NCI-H2196 treated with DMSO at 0.1 percent for 48 hours (cell line): ENCODE results near the gene CYRIA.

Experiments used
- DNase-seq: peaks from one replicate; lab custom pipeline; 2025; ENCODE audit not compliant: unreplicated experiment; lab: John Stamatoyannopoulos, UW

Gene CYRIA

DNA sequence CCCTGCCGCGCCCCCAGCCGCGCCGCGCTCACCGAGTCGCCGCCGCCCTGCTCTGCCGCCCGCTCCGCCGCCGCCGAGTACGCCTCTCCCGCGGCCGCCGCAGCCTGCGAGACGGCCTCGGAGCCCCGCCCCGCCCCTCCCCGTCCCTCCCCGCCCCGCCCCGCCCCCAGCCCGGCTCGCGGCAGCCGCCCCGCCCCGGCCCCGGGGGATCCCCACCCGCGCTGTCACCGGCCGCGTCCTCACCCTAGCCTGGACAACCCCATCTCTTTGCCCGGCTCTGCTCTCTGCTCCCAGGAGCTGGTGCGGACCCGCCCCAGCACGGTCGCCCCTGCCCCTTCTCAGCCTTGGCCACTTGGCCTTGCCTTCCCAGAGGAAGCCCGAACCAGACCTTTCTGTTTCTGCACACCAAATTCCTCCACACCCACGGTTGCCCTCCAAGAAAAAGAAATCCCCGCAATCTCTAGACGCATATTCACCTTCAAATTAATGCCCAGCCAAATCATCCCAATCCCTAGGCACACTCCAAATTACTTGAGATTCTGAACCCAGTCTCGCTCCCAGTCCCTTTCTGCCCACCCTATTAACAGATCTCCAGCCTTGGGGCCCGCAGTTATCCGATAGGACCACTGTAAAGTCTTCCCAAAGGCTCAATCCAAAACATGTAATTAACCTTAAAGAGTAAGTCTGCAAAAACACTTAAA lies at the start of gene CYRIA:
CYRIA (minus strand) TSS at position 87 of the 701 bp plus-strand sequence. CDS start 77,715 bp downstream, outside the sequence.
- DNase-seq: no peak

DNA sequence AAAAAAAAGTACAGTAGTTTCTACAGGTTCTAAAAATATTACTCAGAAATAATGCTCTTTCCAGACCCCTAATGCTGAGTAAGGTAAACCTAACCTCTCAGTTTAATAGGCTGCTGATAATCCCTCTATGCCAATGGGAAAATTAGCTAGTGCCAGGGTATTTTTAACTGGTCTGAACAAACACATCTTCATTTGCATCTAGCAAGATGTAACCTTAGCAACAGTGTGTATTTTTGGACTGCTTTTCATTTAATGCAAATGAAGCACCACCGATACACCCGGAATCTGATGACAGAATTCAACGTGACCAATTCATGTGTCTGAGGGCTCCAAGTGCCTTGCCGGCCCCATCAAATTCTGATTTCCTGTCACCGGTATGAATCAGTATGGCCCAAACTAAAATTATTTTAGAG lies 47.4 kb upstream of the CYRIA start:
- no peak for DNase-seq

DNA sequence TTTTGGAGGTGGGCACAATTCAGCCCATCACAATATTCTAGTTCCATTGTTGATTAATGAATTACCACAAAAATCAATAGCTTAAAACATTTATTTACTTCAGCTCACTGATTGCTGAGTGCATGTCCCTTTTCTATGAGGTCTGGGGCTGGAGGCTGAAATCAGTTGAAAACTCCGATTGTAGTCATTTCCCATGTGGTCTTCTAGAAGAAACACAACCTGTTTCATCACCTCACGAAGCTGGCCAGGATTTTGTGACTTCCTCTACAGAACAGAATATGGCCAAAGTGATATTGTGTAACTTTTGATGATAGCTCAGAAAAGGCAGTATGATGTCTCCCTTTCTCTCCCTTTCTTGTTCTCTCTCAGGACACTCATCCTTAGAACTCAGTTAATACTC lies 44.1 kb upstream of the CYRIA start:
- no peak for DNase-seq

DNA sequence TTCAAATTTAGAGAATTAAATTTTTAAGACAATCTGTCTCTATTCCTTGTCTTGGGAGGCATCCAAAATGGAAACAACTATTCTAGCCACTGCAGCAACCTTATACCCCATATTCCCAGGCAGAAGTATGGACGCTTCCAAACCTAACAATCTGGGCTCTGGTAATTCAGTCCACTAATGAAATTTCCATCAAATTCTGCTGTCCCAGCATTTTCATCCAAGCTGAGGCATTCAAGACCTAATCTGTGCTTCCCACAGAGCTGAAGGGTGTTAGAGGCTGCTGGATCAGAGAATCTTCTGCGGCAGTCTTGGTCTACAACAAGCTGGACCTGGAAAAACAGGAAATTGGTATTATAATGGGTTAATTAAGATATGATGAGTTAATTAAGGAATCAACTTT lies 42.5 kb upstream of the CYRIA start:
- no peak for DNase-seq

DNA sequence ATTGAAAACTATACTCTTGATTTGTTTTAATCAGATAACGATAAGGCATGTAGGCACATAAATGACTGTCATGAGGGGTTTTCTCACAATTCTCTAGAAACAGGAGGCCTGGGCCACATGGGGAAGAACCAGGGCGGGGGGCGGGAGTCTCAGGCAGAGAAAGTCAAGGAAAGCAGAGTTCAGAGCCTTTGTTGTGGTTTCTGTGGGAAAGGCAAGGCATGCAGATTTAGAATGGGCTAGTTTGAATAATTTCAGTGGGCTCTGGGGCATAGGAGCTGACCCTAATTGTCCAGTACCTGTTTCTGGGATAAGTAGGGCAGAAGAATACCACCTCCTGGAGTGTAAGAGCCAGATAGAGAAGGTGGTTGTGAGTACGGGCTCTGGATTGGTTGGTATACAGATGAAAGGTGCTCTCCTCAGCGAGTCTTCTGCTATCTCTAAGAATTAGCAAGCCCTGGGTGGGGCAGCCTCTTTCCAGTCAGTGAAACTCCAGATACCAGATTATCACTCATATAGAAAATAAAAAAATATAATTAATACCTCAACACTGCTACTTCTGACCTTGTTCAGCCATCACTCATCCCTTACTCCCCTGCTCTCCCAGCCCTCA lies 41.5 kb upstream of the CYRIA start:
- DNase-seq: no peak

DNA sequence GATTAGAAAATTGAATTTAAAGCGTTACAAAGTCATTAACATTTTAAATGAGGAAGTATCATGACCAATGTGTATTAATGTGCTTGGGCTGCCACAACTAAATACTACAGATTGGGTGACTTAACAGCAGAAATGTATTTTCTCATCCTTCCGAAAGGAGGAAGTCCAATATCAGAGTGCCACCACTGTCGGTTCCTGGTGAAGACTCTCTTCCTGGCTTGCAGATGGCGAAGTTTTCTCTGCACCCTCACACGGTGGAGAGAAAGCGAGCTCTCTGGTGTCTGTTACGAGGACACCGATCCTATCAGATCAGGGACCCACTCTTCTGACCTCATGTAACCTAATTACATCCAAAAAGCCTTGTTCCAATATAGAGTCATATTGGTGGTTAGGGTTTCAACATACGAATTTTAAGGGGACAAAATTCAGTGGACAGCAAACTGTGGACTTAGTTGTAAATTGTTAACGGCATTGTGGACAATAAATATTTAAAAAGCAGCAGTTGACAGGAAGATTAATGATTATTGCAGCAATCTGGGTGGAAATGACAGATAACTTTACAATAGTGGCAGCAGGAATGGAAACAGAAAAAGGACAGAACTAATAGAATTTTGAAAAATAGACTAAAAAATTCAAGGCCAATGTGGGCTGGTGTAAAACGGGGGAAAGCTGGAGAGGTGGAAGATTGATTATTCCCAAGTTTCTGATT lies 35.1 kb upstream of the CYRIA start:
- no peak for DNase-seq

DNA sequence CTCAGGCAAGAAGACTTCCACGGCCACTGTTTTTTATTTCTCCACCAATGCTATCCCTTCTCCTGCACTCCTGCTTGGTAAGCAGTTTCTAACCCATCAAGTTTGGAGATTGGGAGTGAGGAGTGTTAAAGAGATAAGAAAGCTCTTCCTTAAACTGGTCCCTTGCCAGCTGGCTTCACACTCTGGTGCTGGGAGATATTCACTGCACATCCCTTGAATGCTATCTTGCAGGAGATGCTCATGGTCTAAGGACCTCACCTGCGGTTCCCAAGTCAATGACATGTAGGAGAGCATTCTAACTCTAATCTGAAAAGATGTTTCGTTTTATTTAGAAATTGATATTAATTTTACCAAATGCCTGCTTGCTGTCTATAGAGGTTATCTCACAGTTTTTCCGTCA lies 28.2 kb upstream of the CYRIA start:
- no peak for DNase-seq

DNA sequence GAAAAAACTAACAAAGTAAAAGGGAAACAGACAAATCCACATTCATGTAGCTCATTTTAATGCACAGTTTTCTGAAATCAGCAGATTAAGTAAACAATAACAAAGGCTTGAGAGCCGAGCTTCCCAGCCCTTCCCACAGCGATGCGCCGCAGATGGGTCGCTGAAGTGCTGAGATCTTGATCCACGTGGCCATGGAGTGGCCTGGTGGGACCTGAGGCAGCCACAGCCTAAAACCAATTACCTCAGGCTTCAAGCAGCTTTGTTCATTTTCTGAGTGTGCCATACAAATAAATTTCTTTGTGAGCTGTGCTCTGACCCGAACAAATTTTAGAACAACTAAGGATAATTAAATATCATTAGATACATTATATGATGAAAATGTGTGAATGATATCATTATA lies 25.6 kb upstream of the CYRIA start:
- no peak for DNase-seq

DNA sequence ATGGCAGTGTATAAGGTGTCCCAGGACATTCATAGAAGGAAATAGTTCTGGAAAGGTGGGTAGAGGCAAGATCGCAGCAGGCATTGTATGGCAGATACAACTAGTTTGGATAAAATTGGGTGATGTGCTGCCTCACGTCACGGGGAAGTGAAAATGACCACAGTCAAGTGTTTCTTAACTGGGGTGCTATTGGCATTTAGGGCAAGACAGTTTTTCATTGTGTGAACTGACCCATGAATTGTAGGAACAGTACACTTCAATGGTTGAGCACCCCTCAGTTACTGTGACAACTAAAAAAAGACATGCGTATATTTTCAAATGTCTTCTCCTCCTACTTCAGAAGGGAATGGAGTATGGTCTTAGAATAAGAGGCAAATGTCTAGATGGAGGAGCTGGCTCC lies 22.3 kb upstream of the CYRIA start:
- no peak for DNase-seq

DNA sequence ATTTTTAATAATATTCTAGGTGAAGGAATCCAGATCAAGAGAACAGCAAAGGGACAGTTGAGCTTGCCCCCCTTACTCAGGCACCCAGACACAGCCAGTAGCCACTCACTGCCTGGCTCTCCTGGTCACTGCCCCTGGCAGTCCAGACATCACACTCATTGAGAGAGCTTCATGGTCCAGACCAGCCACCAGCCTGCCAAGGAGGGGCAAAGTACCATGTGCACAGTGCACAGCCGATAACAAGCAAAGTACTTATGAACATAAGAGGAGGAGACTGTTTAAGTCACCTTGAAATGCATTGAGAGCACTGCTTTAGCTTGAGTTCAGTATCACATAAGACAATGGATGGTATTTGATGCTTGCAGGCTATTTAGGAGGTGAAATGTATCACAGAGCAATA lies 21.6 kb upstream of the CYRIA start:
- DNase-seq: no peak

DNA sequence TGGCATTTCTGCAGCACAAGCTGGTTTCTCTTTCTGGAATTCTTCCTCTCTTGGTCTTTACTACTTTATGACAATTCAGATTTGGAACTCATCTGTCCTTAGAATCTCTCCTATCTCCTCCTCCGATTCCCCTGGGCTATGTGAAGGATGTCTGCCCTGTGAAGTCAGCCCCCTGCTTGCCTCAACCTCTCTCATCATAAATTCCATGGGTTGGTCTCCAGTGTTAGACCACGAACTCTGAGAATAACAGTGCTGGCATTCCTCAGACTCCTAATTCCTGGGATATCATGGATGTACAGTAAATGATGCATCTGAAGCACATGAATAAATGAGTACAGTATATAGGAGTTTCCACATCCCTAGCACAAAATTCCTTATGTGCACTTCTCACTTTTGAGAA lies 21.0 kb upstream of the CYRIA start:
- DNase-seq: no peak

DNA sequence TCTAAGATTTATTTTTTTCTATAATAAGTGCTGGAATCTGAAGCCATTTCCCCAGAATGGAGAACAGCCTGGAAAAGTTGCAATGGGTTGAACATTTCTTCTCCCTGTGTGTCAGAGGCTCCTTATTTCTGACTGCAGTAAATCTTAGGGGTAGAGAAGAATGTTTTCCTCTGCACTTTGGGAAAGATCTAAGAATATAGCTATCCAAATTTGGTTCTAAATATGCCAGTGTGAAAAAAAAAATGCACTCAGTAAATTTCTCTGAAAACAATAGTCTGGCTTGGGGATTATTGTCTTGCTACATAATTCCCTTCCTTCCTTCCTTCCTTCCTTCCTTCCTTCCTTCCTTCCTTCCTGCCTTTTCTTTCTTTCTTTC lies 19.7 kb upstream of the CYRIA start:
- no peak for DNase-seq

DNA sequence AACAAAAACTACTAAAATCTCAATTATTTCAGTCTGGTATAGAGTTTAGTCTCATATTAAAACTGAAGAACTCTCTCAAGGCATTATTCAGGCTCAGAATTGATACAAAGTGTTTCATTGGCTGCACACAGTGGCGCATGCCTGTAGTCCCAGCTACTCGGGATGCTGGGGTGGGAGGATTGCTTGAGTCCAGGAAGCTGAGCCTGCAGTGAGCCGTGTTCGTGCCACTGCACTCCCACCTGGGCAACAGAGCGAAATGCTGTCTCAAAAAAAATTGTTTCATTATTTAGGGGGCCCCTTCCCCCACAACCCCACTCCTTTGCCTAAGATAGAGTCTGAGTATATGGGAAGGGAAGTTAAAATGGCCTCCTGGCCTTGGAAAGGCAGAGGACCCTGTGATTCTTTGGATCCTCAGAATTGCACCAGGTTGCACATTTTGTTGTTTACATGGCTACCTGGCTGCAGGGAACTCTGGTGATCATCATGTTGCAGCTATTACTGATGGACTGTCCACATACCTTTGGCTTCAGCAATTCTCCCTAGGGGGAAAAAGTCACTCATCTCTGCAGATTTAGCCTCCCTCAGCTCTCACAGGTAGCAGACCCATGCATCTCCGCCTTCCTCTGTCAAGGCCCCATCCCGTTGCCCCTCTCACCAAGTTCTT lies 19.2 kb upstream of the CYRIA start:
- DNase-seq: no peak

DNA sequence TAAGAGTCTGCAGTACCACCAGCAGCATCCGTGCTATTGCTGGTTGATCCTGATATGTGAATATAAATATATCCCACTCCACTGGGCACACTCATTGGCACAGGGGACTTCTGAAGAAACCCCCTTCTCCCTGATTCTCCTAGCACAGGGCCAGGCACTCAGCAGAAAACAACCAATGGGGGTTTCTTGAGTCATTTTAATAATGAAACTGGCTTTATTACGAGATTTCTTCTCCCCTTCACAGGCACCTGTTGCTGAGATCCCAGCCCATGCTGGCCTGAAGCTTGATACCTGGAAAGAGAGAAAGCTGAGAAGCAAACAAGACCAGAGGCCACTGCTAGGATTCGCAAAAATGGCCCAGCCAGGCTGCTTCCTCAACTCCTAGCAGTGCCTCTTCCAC lies 17.9 kb upstream of the CYRIA start:
- no peak for DNase-seq

DNA sequence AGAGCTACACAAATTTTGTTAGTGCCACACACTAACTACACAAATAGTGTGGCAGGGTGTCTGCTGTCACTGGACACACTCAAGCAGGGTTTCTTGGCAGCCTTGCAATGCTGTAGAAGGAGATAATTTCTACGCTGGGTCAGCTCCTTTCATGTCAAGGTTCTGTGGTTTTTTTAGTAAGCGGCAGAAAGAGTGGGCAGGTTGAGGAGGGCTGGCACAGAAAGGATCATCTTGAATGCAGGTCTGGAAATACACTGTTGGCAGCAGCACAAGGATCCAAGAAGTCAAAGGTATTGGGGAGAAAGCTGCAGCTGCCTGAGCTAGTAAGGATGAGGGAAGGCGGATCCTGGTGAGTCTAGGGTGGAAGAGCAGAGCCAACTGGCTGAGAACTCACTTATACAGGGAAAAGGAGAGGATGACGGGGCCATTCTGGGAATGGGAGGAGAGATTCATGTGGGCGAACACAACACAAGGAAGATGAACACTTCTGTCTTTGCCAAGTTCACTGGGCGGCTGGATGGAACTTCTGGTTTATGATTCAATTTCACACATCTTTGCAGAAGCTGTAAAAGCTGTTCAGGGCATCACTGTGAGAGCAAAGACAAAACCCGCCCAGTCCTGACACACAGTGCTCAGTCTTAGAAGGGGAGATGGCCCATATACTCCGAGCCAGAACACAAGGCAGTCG lies 16.9 kb upstream of the CYRIA start:
- DNase-seq: no peak

DNA sequence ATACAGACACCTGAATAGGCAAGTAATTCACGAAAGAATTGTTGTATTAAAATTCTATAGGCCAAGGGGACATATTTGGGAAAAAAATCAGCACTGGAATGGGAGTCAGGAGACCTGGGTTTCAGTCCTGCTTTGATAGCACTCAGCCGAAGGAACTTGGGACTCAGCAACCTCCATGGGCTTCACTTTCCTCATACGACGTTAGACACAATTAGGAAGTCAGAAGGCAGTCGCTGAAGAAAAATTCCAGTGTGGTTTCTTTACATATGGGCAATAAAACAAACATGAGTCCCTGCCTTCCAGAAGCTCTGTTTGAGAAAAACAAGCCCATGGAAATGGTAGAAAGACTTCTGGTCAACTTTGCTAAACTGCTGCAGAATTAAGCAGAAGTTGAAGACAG lies 15.1 kb upstream of the CYRIA start:
- no peak for DNase-seq

DNA sequence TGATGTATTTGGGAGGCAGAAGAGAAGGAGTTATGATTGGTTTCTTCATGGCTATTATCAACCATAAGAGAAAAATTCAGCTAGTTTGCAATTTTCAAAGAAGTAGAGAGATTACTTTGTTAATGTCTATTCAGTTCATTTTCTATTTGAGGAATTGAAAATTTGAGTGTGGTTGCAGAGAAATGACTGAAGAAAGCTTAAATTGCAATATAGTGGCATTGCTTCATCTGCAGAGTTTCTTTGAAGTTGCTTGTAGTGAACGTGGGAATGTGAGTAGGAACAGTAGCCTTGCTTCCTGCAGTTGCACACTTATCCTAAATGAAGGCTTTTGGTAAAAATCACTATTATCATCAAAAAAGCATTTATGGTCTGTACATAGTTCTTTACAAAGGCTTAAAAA lies 14.7 kb upstream of the CYRIA start:
- no peak for DNase-seq

DNA sequence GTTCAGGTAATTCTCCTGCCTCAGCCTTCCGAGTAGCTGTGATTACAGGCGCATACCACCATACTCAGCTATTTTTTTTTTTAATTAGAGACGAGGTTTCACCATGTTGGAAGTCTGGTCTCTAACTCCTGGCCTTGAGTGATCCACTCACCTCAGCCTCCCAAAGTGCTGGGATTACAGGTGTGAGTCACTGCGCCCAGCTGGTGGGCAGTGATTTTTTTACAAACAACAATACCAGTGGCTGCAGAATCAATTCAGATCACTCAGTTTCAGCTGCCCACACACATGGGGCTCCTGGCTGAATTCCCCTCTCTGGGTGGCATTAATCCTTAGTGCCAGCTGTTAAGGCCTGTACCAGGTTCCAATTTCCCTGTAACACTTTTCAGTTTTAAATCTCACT lies 13.3 kb upstream of the CYRIA start:
- DNase-seq: no peak

DNA sequence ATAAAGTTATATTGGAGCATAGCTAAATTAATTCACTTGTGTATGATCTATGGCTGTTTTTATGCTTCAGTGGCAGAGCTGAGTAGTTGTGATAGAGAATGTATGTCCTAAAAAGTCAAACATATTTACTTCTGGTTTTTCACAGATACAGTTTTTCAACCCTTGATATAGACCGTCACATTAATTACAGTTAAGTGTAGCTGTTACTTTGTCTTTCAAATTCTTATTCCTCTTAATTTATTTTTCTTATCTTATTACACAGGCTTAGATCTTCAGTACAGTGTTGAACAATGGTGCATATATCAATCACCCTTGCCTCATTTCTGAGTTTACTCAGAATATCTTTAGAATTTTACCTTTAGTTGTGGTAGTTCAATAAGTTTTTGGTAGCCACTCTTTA lies 12.2 kb upstream of the CYRIA start:
- DNase-seq: no peak

DNA sequence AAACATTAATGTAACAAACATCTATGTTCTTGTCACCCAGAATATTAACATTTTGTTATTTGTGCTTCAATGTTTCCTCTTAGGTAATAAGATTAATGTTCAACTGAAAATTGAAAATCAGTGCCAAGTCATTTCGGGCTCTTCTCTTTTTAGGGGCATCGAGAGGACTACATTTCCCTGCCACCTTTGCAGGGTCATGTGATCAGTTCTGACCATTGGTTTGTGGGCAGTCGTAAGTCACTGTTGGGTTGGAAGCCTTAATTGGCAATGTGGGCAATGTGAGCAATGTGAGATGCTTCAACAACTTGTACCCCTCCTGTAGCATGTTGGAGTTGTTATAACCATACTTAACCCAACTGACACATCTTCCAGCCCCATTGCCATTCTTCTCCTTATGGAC lies 10.1 kb upstream of the CYRIA start:
- no peak for DNase-seq

DNA sequence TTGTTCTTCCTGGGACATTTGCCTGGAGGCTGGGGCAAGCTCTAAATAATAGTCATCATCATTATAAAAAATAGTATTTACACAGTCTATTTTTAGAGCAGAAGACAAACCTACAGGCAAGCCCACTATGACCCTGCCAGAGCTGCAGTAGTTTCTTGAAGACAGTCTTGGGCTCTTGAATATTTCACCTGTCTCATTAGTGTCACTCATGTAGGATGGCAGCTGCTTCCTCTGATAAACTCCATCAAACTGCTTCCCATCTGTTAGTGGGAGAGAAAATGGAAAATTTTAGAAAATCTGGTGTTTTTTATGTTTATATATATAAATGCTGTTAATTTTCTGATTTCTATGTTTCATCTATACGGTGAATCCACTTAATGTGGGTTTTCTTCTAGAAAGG lies 8.5 kb upstream of the CYRIA start:
- DNase-seq: no peak
